HG02981 (cell line): Measurements from ENCODE around the gene MLLT10.
"Not testable (repeated sequence)": the region's sequence is repeated elsewhere in the genome, so short reads cannot be mapped to it uniquely, and the experiment has no call there.

ENCODE experiments used
- ATAC-seq: cut with Tn5 transposase; IDR thresholded peaks from one replicate; pipeline ENCODE4 v1.9.1; 2021; ENCODE audit warnings: mild to moderate bottlenecking, moderate library complexity; ENCODE audit not compliant: unreplicated experiment

The MLLT10 gene

DNA sequence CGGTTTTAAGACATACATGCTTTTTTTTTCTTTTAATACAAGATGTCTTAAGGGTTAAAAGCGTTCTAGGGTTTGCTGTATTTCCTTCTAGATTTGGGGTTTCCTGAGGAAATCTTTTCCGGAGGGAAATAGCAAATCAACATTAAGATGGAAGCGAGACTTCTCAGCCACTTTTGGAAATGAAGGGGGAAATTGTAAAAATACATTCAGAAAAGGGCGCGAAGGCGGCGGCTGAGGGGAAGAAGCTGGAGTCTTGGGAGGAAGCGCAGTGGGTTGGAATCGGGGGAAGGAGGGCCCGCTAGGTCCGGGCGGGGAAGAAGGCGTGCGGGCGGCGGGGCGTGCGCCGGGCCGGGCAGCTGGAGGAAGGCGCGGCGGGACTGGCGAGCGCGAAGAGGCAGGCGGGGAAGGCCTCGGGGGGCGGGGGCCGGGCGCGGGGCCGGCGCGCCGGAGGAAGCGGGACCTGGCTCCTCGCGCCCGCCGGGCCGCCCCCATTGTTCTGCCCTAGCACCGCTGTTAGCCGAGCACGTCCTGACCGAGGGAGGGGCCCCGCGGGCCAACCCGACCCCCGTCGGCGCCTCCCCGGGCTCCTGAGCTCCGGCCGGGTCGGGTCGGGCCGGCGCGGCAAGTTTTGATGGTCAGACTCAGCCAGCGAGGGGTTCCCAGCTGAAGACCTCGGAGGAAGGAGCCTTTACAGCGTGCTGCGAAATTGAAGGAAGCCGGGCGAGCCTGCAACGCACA, 7.0 kb upstream of the MLLT10 start:
- no peak for ATAC-seq

DNA sequence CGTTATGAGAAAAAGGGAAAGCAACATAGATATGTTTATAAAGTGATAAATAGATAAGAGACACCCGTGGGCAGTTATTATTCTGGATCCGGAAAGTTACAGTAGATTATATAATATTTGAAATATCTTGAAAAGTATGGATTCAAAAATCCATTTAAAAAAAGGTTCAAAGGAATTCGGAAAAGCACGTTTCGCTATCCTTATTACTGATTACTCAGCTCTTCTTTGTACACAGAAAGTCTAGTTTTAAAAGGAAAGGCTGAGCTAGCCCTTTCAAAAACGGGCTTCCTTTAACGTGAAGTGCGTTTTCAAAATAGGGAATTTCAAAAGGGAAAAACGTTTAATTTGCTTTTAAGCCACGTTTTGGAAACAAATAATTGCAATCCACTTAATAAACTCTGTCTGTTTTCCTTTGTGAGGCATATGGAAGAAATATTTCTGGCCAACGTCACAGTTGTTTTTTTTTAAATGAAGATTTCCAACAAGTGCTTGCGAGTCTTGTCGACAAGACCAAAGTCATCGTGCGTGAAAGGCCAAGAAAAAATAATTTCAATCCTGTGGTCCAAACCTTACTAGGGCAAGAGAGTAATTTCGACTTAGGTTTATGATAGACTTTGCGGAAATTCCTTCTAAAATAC, 6.3 kb upstream of the MLLT10 start:
- ATAC-seq, result no peak

DNA sequence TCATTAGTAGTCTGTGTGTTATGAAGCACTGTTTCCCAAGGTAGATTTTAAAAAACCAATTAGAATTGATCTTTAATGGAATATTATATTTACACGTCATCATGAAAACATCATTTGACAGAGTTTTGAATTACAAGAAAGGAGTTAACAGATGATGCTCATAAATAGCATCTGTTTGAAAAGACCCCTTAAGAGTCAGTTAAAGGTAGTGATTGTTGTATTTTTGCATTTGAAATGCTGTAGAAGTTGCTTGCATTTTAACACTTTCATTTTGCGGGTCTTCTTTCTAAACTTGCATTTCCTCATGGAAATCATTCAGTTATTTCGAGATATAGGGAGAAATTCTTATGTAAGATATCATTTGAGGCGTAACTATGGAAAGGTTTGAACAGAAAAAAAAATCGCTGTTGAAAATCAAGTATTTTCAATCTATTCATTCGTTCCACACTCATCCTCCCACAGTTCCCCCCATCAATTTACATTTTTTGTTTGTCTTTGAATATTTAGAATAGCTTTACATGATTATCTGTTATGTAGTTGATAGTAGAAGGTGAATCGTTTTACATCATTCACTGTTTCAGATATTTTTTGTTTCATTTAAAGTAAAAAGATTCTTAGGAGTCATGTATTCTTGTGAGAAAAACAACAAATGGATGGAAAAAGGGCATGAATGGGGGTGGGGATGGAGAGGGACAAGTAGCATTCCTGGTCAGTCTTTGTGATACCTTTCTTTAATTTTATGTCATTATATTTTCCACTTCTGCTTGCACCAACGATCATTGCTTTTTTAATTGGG, 5.6 kb upstream of the MLLT10 start:
- no peak for ATAC-seq

DNA sequence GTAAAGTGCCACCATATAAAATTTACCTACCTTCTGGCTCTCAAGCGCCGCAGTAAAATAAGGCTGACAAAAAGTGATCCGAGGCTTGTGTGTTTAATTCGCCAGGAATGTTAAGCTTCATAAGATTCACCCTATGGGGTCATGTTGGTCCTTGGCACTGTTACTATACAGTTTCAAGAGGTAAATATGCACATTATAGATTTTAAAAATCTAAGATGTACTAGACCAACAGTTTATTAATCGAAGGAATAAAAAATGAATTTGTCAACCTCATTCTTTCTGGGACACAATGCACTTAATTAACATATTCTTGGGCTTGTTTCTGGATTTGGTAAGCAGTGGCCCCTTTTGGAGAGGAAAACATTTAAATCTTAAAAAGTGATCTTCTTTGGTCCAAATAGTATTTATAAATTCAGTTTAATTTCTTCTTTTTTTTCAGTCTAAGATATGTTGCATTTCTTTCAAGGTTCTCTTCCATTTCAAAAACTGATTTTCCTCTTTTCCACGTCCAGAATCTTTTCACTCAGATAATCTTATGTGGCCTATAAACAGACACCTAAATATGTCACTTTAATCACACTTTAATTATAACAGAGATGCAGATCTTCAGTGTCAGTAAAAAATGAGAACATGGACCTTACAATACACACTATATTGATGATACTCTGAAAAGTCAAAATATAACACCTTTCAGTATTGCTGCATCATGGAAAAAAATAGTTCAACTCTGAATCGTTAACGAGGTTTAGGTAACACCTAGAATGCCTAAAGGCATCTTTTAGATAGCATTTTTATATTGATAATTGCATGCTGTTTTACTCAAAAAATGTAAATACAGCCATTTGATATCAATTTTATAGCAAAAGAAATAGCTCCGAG, 4.8 kb upstream of the MLLT10 start:
- ATAC-seq, result no peak

DNA sequence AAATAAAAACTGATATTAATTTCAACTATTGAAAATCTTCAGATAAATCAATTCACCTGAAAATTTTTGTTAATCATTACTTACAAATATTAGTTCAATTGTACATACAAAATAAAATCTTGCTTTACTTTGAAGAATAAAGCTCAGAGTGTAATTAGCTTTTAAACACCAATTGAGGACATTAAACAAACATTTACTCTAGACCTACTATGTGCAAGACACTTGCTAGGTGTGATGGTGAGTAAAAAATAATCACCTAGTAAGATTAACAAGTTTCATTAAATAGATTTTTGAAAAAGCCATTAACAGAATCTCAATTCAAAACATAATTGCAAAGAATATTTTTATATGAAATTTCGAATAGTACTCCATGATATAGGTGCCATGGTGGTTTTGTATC, 3.9 kb upstream of the MLLT10 start:
- no peak for ATAC-seq

DNA sequence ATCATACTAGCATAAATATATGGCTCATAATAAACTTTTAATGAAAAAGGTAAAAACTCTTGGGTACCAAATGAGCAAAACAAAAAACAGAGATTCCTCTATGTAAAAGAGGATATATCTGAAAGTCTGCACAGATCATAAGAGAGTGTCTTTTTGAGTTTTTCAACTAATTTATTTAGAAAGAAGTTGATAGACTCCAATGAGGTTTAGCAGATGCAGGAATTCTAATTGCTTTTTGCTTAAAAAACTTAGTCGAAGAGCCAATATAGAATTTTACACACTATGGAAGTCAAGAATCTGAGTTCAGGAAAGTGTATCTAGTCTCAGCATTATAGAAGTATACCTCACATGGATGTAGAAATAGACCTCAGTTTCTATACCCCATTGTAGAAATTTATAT, 3.4 kb upstream of the MLLT10 start:
- ATAC-seq, result no peak

DNA sequence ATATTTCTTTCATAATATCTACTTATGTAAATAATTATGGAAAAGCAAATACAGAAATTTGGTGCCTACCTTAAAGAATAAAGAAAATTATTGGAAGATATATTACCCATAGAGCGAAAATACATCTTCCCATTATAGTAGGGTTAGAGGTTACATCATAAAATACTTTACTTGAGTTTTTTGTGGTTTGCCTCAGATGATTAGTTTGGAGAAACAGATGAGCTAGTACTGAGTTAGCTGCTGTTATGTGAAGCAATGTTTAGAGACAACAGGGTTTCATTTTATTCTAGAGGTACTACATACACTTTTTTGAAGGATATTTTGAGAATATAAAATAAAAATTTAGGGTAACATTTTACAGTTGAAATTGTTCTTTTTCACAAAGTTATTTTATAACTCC, 2.9 kb upstream of the MLLT10 start:
- ATAC-seq, result no peak

DNA sequence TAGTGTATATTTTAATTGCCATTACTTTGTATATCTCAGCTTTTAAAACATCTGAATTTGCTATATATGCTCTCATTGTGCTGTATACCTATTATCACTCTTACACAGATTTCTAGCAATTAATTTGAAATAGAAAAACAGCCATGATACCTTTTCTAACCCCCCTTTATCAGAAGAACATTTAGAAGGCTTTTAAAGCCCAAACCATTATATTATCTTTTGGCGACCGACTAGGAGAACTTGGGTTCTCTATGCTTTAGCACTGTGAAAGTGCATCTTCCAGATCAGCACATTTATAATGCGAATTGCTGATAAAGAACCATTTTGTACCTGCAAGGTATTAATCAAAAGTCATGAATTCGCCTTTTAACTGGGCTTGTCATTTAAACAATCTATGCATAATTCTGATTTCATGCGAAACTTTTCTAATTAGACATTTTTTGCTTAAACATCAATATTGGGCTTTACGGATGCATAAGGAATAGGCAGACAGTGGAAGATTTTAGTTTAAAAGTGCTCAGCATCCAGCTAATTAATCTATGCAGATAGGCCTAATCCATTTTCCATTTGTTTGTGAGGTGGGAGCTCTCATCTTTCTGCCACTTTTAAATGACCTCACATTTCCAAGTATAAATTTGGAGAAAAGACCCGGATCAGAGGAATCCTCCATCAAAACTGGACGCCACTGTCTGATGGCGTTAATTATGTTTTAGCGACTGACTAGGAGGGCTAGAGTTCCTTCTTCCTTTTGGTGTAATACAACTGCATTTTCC, 1.2 kb upstream of the MLLT10 start:
- no peak for ATAC-seq

DNA sequence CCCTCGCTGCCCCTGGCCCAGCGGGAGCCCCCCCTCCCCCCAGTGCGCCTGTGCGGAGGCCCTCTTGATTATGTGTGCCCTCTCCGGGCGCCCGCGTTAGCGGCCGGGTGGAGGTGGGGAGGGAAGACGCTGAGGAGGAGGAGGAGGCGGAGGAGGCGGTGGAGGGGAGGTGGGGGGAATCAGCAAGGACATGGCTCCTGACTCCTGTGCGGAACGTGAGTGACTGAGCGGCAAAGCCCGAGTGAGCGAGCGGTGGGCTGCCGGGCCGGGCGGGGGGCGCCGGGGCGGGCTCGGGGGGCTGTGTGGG, 201 bp downstream of the MLLT10 start:
- no peak for ATAC-seq

DNA sequence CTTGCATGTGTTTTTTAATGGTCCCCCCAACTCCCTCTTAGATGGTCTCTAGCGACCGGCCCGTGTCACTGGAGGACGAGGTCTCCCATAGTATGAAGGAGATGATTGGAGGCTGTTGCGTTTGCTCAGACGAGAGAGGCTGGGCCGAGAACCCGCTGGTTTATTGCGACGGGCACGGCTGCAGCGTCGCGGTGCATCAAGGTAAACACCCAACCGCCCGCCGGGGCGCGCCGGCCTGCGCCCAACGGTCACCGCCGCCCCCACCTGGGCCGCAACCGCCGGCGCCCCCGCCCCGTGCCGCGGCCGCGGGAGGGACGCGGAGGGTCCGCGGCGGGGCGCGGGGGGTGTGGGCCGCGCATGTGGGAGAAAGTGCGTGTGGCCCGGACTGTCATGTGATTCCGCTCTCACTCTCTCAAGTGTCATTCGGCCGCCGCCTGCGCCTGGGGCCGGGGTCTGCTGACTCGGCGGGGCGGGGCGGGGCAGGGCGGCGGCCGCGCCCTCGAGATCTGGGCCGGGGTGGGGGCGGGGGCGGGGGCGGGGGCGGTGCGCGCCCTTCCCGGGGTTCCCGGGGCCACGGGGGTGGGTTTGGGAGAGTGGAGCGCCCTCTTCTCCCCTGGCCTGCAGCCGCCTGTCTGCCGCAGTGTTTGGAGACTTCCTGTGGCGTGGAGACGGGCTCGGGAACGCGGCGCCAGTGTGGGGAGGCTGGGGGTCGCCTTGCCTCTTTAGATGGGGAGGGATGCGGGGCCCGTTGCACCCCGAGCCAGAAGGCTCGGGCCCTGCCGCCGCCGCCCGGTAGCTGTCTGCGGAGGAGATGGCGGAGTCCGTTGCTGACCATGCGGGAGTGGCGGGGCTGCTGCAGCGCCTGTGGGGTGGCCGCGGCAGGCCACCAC, 817 bp downstream of the MLLT10 start:
- ATAC-seq, result peak; percentile 19

DNA sequence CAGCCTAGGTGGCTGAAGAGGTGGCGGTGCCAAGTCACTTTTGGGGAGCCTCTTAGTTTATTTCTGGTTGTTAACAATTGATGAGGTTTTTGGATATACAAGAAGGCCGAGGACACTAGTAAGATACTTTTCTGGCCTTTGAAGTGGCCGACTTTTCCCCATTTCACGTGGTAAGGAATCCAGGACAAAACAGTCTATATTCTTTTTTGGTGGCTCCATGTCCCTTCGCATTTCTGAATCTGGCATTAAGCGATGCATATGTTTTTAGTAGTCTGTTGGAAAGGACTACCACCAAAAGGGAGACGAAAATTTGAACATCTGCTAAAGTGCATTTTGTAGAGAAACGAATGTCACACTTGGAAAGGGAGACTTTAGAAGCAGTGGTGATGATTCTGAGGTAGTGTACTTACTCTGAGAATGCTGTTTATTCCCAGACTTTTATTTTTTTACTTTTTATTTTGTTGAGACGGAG, 1.5 kb downstream of the MLLT10 start:
- no peak for ATAC-seq

DNA sequence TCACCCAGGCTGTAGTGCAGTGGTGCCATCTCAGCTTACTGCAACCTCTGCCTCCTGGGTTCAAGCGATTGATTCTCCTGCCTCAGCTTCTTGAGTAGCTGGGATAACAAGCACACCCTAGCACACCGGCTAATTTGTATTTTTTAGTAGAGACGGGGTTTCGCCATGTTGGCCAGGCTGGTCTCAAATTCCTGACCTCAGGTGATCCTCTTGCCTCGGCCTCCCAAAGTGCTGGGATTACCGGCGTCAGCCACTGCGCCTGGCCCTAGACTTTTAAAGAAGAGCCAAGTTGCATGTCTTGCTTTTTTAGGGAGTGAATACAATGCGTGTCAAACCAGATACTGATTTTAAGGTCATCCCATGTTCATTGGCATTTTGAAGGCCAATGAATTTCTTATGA, 1.9 kb downstream of the MLLT10 start:
- ATAC-seq, result not testable (repeated sequence)

DNA sequence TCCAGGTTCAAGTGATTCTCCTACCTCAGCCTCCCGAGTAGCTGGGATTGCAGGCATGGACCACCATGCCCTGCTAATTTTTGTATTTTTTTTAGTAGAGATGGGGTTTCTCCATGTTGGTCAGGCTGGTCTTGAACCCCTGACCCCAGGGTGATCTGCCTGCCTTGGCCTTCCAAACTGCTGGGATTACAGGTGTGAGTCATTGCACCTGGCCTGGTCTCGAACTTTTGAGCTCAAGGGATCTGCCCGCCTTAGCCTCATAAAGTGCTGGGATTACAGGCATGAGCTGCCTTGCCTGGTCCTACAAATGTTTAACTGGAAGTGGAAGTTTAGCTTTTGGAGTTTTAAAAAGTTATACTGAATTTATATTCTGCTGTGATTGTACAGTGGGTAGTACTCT, 2.8 kb downstream of the MLLT10 start:
- no peak for ATAC-seq

DNA sequence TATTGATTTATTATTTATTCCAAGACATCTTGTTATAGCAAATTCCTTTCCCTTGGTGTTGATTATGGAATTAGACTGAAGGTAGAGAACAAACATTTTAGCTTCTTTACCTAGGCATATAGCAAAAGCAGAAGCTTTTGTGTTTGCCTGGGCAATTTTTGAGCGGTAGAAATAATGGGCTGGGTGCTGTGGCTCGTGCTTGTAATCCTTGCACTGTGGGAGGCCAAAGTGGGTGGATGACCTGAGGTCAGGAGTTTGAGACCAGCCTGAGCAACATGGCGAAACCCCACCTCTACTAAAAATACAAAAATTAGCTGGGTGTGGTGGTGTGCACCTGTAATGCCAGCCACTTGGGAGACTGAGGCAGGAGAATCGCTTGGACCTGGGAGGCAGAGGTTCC, 6.7 kb downstream of the MLLT10 start:
- not testable (repeated sequence) for ATAC-seq

DNA sequence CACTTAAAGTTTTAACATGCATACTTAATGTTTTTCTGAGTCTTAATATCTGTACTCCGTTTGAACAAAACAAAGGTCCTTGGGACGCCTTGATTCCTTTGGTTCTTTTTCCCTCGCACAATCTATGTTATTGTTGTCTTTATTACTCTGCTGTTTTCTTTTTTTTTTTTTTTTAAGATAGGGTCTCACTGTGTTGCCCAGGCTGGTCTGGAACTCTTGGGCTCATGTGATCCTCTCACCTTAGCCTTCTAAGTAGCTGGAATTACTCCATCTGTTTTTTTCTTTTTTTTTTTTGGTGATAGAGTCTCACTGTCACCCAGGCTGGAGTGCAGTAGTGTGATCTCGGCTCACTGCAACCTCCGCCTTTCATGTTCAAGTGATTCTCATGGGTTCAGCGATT, 13.2 kb downstream of the MLLT10 start:
- no peak for ATAC-seq

DNA sequence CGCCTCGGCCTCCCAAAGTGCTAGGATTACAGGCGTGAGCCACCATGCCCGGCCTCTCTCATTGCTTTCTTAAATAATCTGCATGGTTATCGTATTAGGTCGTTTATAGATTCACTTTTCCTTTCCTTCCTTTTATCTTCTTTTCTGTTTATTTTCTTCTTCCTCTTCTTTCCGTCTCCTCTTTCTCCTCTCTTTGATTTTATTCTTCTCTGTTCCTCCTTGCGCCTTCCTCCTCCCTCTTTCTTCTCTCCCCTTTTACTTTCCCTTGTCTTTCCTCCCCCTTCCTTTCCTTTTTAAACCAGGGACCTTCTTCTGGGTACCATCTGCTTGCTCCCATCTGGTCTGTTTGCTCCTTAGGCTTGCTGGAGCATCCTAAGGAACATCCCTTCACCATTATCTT, 18.6 kb downstream of the MLLT10 start:
- ATAC-seq, result no peak

DNA sequence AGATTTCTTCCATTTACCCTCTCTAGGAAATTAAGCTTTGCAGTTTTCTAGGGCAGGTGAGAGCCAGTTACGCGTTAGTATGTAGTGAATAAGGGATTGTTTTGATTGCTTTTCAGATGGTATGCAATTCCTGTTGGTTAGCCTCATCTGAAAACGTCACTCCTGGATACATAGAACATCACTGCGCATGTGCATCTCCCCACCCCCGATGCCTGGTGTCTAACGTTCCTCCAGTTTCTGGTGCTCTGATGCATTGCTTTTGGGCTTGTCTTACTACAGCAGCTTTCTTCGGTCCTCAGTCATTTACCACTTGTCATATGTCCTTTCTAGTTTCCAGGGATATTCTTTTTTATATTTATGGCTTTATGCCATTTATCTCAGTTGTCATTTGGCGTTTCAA, 22.5 kb downstream of the MLLT10 start:
- ATAC-seq, result no peak

DNA sequence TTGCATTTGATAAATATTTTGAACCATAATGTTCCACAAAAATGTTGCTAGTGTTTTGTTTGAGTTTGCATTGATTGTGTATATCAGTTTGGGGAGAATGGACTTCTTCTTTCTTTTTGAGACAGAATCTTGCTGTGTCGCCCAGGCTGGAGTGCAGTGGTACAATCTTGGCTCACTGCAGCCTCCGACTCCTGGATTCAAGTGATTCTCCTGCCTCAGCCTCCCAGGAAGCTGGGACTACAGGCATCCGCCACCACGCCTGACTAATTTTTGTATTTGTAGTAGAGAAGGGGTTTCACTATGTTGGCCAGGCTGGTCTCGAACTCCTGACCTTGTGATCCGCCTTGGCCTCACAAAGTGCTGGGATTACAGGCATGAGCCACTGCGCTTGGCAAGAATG, 25.0 kb downstream of the MLLT10 start:
- ATAC-seq, result not testable (repeated sequence)

DNA sequence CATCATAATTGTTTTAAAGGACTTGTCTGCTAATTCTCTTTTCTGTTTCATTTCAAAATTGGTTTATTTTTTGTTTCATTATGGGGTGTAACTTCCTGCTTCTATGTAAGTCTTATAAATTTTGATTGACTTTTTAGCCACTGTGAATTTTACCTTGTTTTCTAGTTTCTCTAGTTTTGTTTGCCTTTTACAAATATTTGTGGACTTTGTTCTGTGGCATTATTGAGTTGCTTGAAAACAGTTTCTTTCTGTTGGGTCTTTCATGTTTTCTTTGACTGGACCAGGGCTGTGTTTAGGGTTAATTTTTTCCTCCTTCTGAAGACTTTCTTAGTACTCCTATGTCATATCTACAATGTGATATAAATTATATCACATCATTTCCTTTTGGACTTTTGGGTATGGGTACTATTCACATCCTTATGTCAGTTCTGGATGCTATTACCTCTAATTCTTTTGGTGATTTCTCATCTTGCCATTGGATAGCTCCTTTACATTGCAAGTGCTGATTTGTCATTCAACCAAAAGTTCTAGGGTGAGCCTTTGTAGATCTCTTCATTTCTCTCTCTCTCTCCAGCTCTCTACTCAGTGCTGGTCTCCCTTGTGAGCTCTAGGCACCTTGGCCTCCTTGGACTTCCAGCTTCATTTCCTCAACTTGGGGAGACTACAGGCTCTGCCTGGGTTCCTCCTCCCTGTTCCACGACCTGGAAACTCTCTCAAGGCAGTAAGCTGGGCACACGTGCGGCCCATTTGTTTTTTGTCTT, 36.9 kb downstream of the MLLT10 start:
- no peak for ATAC-seq
